ENCODE results near the gene NSG2. TPM values are rescaled to one million over a fixed set of nuclear protein-coding genes. Genes with fewer than 3 reads are reported as not detected.

Gene NSG2
- total and polyA plus RNA-seq, 12 donors, result 0.11 to 0.82 (median 0.34) TPM; not detected in 2

- Histone ChIP-seq H3K27ac (no peak overlapping the region), H3K4me1 (peaks cover 0 to 5% (median 0%) of the 10 kb centered on the region in 9 donors), H3K9me3 (peaks cover 0 to 8% (median 0%) of the 10 kb centered on the region in 11 donors), H3K27me3 (peaks cover 0 to 17% (median 7%) of the 10 kb centered on the region in 7 donors), H3K36me3 (no peaks in the 10 kb centered on the region), H3K4me3 (no peak overlapping the region)
- ATAC-seq, result no peak
- DNase-seq, result no peak
- intact Hi-C loops (cut with DNase I), result no loop called here
- no peak for TF ChIP-seq CTCF (IDR thresholded peaks at IDR 0.05)
- WGBS, 2 donors, result 86 to 95% methylated on average over 1 of the region's 1 CpG
These were observed 13.7 kb downstream of the NSG2 start for GRCh38 chr5:174059247-174059646.

- no peak overlapping the region for H3K4me3 ChIP-seq
- ATAC-seq (no peak), DNase-seq (no peak)
- TF ChIP-seq CTCF (IDR thresholded peaks at IDR 0.05), result no peak
- peaks cover 0 to 8% (median 0%) of the 10 kb centered on the region in 11 donors for H3K9me3 ChIP-seq
- intact Hi-C loops (cut with DNase I), result no loop called here
- peaks cover 0 to 18% (median 12%) of the 10 kb centered on the region in 7 donors for H3K27me3 ChIP-seq
- no peaks in the 10 kb centered on the region for H3K4me1 ChIP-seq
- no peaks in the 10 kb centered on the region for H3K36me3 ChIP-seq
- H3K27ac ChIP-seq, result no peak overlapping the region
These were observed 17.7 kb downstream of the NSG2 start for GRCh38 chr5:174063082-174063756.

- no peak for TF ChIP-seq CTCF (IDR thresholded peaks at IDR 0.05)
- DNase-seq (no peak), ATAC-seq (no peak)
- Histone ChIP-seq H3K36me3 (no peaks in the 10 kb centered on the region), H3K27ac (no peak overlapping the region), H3K9me3 (peaks cover 0 to 8% (median 0%) of the 10 kb centered on the region in 11 donors), H3K27me3 (peaks cover 0 to 18% (median 12%) of the 10 kb centered on the region in 7 donors), H3K4me1 (no peaks in the 10 kb centered on the region), H3K4me3 (no peak overlapping the region)
- intact Hi-C loops (cut with DNase I), result no loop called here
- 64 to 74% methylated on average over 8 of the region's 8 CpGs for WGBS, 2 donors
These were observed 18.7 kb downstream of the NSG2 start for GRCh38 chr5:174064171-174064570.

- Histone ChIP-seq H3K36me3 (no peaks in the 10 kb centered on the region), H3K4me3 (no peak overlapping the region), H3K9me3 (peaks cover 0 to 2% (median 0%) of the 10 kb centered on the region in 11 donors), H3K27ac (no peak overlapping the region), H3K4me1 (no peaks in the 10 kb centered on the region), H3K27me3 (peaks cover 0 to 18% (median 12%) of the 10 kb centered on the region in 7 donors)
- 49 to 50% methylated on average over 8 of the region's 8 CpGs for WGBS, 2 donors
- DNase-seq, result no peak
- intact Hi-C loops (cut with DNase I), result no loop called here
- ATAC-seq, result no peak
- TF ChIP-seq CTCF (IDR thresholded peaks at IDR 0.05), result no peak
These were observed 20.2 kb downstream of the NSG2 start for GRCh38 chr5:174065528-174066197.

Measured in heart right ventricle (tissue), 16 donors.